MG63 (cell line): ENCODE measurements around the gene MAD1L1. TPM values are rescaled to one million over a fixed set of nuclear protein-coding genes. Genes with fewer than 3 reads are reported as not detected.

Experiments used
- DNase-seq: peaks from one replicate; pipeline ENCODE4 v3.0.0-alpha.2; 2020
- H3K27me3 ChIP-seq: fragments of 250-450 bp; sonication (Bioruptor Pico); 2 replicates; pipeline ENCODE4 v1.5.1; 2020; ENCODE audit warnings: mild to moderate bottlenecking, moderate library complexity
- H3K36me3 ChIP-seq: fragments of 250-450 bp; sonication (Bioruptor Pico); 2 replicates; pipeline ENCODE4 v1.5.1; 2020; ENCODE audit warnings: mild to moderate bottlenecking, moderate library complexity
- H3K4me3 ChIP-seq: fragments of 250-450 bp; sonication (Bioruptor Pico); 2 replicates; pipeline ENCODE4 v1.5.1; 2020; ENCODE audit warnings: mild to moderate bottlenecking, moderate library complexity
- H3K9me3 ChIP-seq: fragments of 250-450 bp; sonication (Bioruptor Pico); 2 replicates; pipeline ENCODE4 v1.5.1; 2020; ENCODE audit warnings: mild to moderate bottlenecking, moderate library complexity
- total RNA-seq: library from RNA; depleted of rRNA; stranded (reverse); fragments of >200 nt; shearing (Covaris generic); gene quantifications from 2 replicates; pipeline ENCODE4 v1.2.3, GENCODE V29; 2014; ENCODE audit warnings: low replicate concordance; rRNA removed

Gene MAD1L1
- total RNA-seq, 1 experiment from 2014 or later, result 65.1 TPM

DNA sequence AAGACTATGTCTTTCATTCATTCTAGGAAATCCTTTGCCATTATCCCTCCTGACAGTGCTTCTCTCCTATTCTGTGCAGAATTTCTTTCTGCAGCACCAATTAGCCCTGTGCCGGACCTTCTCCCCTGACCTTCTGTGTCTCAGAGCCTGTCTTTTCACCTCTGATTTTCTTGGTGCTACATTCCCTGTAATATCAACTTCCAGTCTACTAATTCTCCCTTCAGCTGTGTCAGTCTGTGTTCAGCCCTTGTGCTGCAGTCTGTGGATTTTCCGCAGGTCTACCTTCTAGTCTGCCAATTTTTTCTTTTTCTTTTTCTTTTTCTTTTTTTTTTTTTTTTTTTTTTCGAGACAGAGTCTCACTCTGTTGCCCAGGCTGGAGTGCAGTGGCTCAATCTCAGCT is 446.9 kb downstream of the MAD1L1 start:
- Histone ChIP-seq H3K27me3 (no peaks in the 10 kb centered on the region), H3K9me3 (no peaks in the 10 kb centered on the region), H3K36me3 (no peaks in the 10 kb centered on the region), H3K4me3 (no peak overlapping the region)
- DNase-seq, result no peak

DNA sequence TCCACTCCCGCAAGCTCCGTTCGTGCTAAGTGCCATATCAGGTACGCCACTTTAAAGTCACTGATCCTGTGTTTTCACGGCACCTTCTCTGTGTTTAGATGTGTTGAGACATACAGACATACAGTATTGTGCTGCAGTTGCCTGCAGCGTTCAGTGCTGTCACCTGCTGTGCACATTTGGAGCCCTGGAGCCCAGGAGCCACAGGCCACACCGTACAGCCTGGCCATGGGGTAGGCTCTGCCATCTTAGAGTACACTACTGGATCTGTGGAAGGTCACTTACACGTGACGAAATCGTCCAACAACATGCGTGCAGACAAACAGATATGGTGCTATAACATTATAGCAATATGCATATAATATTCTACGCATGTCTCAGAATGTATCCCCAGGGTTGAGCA is 451.4 kb downstream of the MAD1L1 start:
- Histone ChIP-seq H3K36me3 (no peaks in the 10 kb centered on the region), H3K4me3 (no peak overlapping the region), H3K27me3 (no peaks in the 10 kb centered on the region), H3K9me3 (no peaks in the 10 kb centered on the region)
- DNase-seq, result no peak

- H3K36me3 ChIP-seq, result no peaks in the 10 kb centered on the region
- no peak for DNase-seq
- H3K9me3 ChIP-seq, result no peaks in the 10 kb centered on the region
- no peak overlapping the region for H3K4me3 ChIP-seq
- peaks cover 5% of the 10 kb centered on the region; the same call in 1 of the 2 replicates for H3K27me3 ChIP-seq
These were observed 453.3 kb downstream of the MAD1L1 start for GRCh38 chr7:1779445-1779844.

DNA sequence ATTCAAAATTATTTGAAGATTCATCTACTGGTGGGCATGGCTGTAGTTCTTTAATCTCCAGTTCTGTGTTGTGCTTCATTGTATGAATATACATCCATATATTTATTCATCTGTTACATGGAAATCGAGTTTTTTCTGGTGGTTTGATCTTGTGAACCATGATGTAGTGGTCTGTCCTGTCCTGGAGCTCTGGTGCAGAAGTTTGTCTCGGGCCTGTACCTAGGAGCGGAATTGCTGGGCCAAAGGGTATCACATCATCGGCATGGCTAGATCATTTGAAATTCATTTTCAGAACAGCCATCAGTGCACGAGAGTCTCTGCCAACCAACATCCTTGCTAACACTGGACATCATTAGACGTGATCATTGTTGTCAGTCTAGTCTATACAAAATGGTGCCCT is 455.6 kb downstream of the MAD1L1 start:
- DNase-seq, result no peak
- H3K27me3 ChIP-seq, result peaks cover 5% of the 10 kb centered on the region; the same call in 1 of the 2 replicates
- H3K4me3 ChIP-seq, result no peak overlapping the region
- no peaks in the 10 kb centered on the region for H3K9me3 ChIP-seq
- H3K36me3 ChIP-seq, result no peaks in the 10 kb centered on the region

- no peaks in the 10 kb centered on the region for H3K9me3 ChIP-seq
- H3K36me3 ChIP-seq, result no peaks in the 10 kb centered on the region
- H3K4me3 ChIP-seq, result no peak overlapping the region
- no peak for DNase-seq
- H3K27me3 ChIP-seq, result peaks cover 5% of the 10 kb centered on the region; the same call in 1 of the 2 replicates
These were observed 457.4 kb downstream of the MAD1L1 start for GRCh38 chr7:1775389-1775788.

DNA sequence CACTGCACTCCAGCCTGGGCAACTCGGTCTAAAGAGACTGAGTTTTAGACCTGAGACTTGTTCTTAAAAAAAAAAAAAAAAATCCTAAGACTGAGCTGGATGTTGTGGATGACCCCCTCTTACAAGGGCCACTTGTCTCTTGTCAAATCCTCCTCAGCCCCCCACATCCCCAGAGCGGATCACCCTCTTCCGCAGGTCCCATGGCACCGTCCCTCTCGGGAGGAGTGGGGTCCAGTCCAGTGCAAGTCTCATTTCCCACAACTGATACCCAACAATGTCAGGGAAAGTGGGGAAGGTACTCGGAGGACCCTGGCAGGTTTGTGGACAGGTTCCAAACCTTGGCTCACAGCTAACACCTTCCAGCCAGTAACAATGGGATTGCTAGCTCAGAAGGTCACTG is 462.4 kb downstream of the MAD1L1 start:
- no peak overlapping the region for H3K4me3 ChIP-seq
- no peak for DNase-seq
- H3K9me3 ChIP-seq, result no peaks in the 10 kb centered on the region
- H3K27me3 ChIP-seq, result peaks cover 5% of the 10 kb centered on the region; the same call in 1 of the 2 replicates
- no peaks in the 10 kb centered on the region for H3K36me3 ChIP-seq

- no peak for DNase-seq
- Histone ChIP-seq H3K9me3 (no peaks in the 10 kb centered on the region), H3K27me3 (no peaks in the 10 kb centered on the region), H3K4me3 (no peak overlapping the region), H3K36me3 (no peaks in the 10 kb centered on the region)
These were observed 463.2 kb downstream of the MAD1L1 start for GRCh38 chr7:1769286-1770200.

- no peak overlapping the region for H3K4me3 ChIP-seq
- H3K9me3 ChIP-seq, result peaks cover 3% of the 10 kb centered on the region; the same call in 1 of the 2 replicates
- DNase-seq, result no peak
- no peaks in the 10 kb centered on the region for H3K27me3 ChIP-seq
- H3K36me3 ChIP-seq, result no peaks in the 10 kb centered on the region
These were observed 463.9 kb downstream of the MAD1L1 start for GRCh38 chr7:1768832-1769231.

GRCh38 chr7:1767524-1767923 is 465.2 kb downstream of the MAD1L1 start:
- no peak overlapping the region for H3K4me3 ChIP-seq
- H3K36me3 ChIP-seq, result no peaks in the 10 kb centered on the region
- peaks cover 3% of the 10 kb centered on the region; the same call in 1 of the 2 replicates for H3K9me3 ChIP-seq
- DNase-seq, result no peak
- no peaks in the 10 kb centered on the region for H3K27me3 ChIP-seq

Other genes starting within 250 kb of the MAD1L1 start
- 28.0 and 32.2 TPM in 2 replicates for gene MRM2, start 9.3 kb upstream of the MAD1L1 start, total RNA-seq
- gene NUDT1, start 9.3 kb upstream of the MAD1L1 start, total RNA-seq, result 46.6 and 68.4 TPM in 2 replicates
- gene SNX8, start 81.5 kb upstream of the MAD1L1 start, total RNA-seq, result 14.3 and 26.8 TPM in 2 replicates
- gene EIF3B, start 121.9 kb upstream of the MAD1L1 start, total RNA-seq, result 270 and 299 TPM in 2 replicates
- 6.2 and 25.5 TPM in 2 replicates for gene CHST12, start 170.7 kb upstream of the MAD1L1 start, total RNA-seq
- not detected in 2 replicates for gene GRIFIN, start 243.5 kb upstream of the MAD1L1 start, total RNA-seq